Adrenal gland (tissue), 12 donors: Measurements from ENCODE around the gene NSD1. TPM values are rescaled to one million over a fixed set of nuclear protein-coding genes. Genes with fewer than 3 reads are reported as not detected.

ENCODE experiments used
- DNase-seq, 7 donors: peaks; one replicate each; pipeline ENCODE4 v3.0.0-alpha.2; 2019 to 2020
- H3K27ac ChIP-seq, 5 donors: fragments of 200-600 bp; sonication (generic) in 4 of 5; 1 replicate in 3 of 5; 2 replicates in 2 of 5; pipeline versions ENCODE4 v1.5.1 to v1.8.0; 2016 to 2020; ENCODE audit warnings: mild to moderate bottlenecking in 1 of 5
- H3K27me3 ChIP-seq: fragments of 200-600 bp; 2 replicates; pipeline ENCODE4 v1.8.0; 2021
- H3K36me3 ChIP-seq, 2 donors: fragments of 200-600 bp; replicated peaks in 1 of 2; 1 replicate in 1 of 2; 2 replicates in 1 of 2; pipeline versions ENCODE4 v1.5.1 to v1.8.0; 2018 to 2022
- H3K4me1 ChIP-seq, 2 donors: fragments of 200-600 bp; replicated peaks in 1 of 2; 1 replicate in 1 of 2; 2 replicates in 1 of 2; pipeline versions ENCODE4 v1.5.1 to v1.8.0; 2018 to 2021
- H3K4me3 ChIP-seq, 4 donors: fragments of 200-600 bp; sonication (generic) in 3 of 4; one replicate each; pipeline ENCODE4 v1.5.1; 2016 to 2018
- H3K9me3 ChIP-seq, 3 donors: fragments of 200-600 bp; sonication (generic) in 1 of 3; replicated peaks in 1 of 3; 1 replicate in 2 of 3; 2 replicates in 1 of 3; pipeline versions ENCODE4 v1.5.1 to v1.8.0; 2016 to 2021
- POLR2A ChIP-seq, 2 donors: fragments of 450-650 bp; IDR thresholded peaks; one replicate each; pipeline ENCODE4 v1.6.1; 2017; ENCODE audit warnings: antibody characterized with exemption in 2 of 2, mild to moderate bottlenecking in 2 of 2, moderate library complexity in 1 of 2
- WGBS, 4 donors: extraction: QIAGEN DNeasy Blood & Tissue Kit in 2 of 4; methylation state at CpG; one replicate each; pipeline versions ENCODE4 v1.1.5 to v1.1.7; 2013 to 2017; 5-methylcytosine and 5-hydroxymethylcytosine counted together
- intact Hi-C, 2 donors: fragments of 100-400 bp; cut with DNase I; formaldehyde crosslinking; loops; one replicate each; pipeline versions ENCODE4 v1.14.1 to v1.15.0; 2022 to 2023
- polyA plus RNA-seq, 3 donors: library from polyadenylated mRNA; stranded (reverse); fragments of 200-250 nt in 2 of 3; fragments of 350-450 nt in 1 of 3; fragmentation: Illumina TruSeq in 1 of 3; extraction: RNeasy Lipid Tissue Mini Kit (QIAGEN cat#74804) in 1 of 3; gene quantifications; one replicate each; pipeline ENCODE4 v1.2.3, GENCODE V29; 2013 to 2014
- total RNA-seq, 9 donors: library from RNA; depleted of rRNA in 4 of 9; stranded (reverse); fragments of >200 nt in 4 of 9; fragments of 120-200 nt in 1 of 9; fragmentation: NEBNext Ultra II Directional in 1 of 9; extraction: Animal tissue kit (Norgen Biotek cat#: 25700) in 1 of 9; gene quantifications; one replicate each; pipeline versions ENCODE4 v1.1.0 to v1.2.4, GENCODE V29; 2013 to 2023
- TF ChIP-seq, protein P1 (sequence below), 6 experiments: fragments of 450-650 bp in 4 of 6; fragments of 200-600 bp in 2 of 6; sonication (generic) in 1 of 6; IDR thresholded peaks; 1 replicate in 5 of 6; 2 replicates in 1 of 6; pipeline versions ENCODE4 v1.5.1 to v1.8.0; 2016 to 2021; ENCODE audit warnings: antibody characterized with exemption in 6 of 6, mild to moderate bottlenecking in 2 of 6, moderate library complexity in 1 of 6
- donor health status: healthy with polysubstance abuse.
- donor health status: Bipolar disorder and iron deficiency.
- donor health status: DM: yes; HTN: yes; CAD: no.
- donor health status: DM: no; HTN: no; CAD: no.
- donor health status: DM: no; HTN: no; CAD: no.
- donor health status: DM: yes; HTN: yes; CAD: no.

Gene NSD1
- total and polyA plus RNA-seq, 12 donors, result 6.4 to 73.9 (median 44.3) TPM

DNA sequence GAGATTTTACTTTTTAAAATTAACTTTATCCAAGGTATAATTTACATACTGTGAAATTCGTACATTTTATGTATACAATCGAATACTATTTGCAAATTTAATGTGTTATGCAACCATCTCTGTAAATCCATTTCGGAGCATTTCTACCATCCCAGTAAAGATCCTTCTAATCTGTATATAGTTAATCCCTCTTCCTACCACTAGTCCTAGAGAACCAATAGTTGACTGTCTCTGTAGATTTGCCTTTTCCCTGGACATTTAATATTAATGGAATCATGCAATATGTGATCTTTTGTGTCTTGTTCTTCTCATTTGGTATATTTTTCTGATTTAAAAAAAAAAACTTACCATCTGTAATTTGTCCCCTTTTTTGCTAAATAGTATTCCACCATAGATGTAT is 95.2 kb downstream of the NSD1 start:
- Histone ChIP-seq H3K27me3 (no peaks in the 10 kb centered on the region), H3K36me3 (no peaks in the 10 kb centered on the region), H3K9me3 (peaks cover 0 to 4% (median 0%) of the 10 kb centered on the region in 3 donors), H3K4me3 (no peak overlapping the region), H3K4me1 (peaks cover 0 to 37% of the 10 kb centered on the region in 2 donors), H3K27ac (no peak overlapping the region)
- 95 to 98% (median 97%) methylated on average over 3 of the region's 3 CpGs for WGBS, 4 donors
- DNase-seq, result no peak
- intact Hi-C loops, result no loop called here
- no peak for TF ChIP-seq POLR2A (IDR thresholded peaks at IDR 0.05)
- TF ChIP-seq, protein P1, sequence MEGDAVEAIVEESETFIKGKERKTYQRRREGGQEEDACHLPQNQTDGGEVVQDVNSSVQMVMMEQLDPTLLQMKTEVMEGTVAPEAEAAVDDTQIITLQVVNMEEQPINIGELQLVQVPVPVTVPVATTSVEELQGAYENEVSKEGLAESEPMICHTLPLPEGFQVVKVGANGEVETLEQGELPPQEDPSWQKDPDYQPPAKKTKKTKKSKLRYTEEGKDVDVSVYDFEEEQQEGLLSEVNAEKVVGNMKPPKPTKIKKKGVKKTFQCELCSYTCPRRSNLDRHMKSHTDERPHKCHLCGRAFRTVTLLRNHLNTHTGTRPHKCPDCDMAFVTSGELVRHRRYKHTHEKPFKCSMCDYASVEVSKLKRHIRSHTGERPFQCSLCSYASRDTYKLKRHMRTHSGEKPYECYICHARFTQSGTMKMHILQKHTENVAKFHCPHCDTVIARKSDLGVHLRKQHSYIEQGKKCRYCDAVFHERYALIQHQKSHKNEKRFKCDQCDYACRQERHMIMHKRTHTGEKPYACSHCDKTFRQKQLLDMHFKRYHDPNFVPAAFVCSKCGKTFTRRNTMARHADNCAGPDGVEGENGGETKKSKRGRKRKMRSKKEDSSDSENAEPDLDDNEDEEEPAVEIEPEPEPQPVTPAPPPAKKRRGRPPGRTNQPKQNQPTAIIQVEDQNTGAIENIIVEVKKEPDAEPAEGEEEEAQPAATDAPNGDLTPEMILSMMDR (IDR thresholded peaks at IDR 0.05), result no peak

DNA sequence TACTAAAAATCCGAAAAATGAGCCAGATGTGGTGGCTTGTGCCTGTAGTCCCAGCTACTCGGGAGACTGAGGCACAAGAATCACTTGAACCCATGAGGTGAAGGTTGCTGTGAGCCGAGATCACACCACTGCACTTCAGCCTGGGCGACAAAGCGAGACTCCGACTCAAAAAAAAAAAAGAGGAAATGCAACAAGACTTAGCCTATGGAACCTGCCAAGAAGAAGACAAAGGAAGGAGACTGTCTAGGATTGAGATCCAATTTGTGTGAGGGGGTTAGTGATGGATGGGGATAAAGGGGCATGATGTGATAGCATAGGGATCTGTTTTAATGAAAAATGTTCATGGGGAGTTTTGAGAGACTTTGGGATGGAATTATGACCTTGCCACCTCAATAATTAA is 97.1 kb downstream of the NSD1 start:
- 84 to 89% (median 88%) methylated on average over 6 of the region's 6 CpGs for WGBS, 4 donors
- TF ChIP-seq, protein P1 (IDR thresholded peaks at IDR 0.05), result no peak
- TF ChIP-seq POLR2A (IDR thresholded peaks at IDR 0.05), result no peak
- DNase-seq, result no peak
- Histone ChIP-seq H3K27ac (no peak overlapping the region), H3K4me1 (peaks cover 0 to 39% of the 10 kb centered on the region in 2 donors), H3K27me3 (no peaks in the 10 kb centered on the region), H3K36me3 (no peaks in the 10 kb centered on the region), H3K4me3 (no peak overlapping the region), H3K9me3 (peaks cover 0 to 4% (median 0%) of the 10 kb centered on the region in 3 donors)
- intact Hi-C loops, result no loop called here

DNA sequence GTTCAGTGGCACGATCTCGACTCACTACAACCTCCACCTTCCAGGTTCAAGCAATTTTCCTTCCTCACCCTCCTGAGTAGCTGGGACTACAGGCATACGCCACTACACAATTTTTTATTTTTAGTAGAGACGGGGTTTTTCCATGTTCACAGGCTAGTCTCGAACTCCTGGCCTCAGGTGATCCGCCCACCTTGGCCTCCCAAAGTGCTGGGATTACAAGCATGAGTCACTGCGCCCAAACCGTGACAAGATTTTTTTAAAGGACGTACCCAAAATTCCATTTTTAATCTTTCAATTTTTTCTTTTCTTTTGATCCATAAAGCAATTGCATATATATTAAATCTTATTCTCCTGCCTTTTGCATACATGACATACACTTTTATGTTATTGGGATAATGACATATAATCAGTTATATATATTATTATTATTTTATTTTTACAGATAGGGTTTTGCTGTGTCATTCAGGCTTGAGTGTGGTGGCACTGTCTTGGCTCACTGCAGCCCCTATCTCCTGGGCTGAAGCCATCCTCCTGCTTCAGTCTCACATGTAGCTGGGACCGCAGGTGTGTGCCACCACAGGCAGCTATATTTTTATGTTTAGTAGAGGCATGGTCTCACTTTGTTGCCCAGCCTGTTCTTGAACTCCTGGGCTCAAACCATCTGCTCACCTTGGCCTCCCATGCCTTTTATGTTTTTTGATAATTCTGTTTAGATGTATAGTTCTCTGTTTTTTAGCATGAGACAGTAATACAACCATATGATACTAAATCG is 98.1 kb downstream of the NSD1 start:
- no peaks in the 10 kb centered on the region for H3K27me3 ChIP-seq
- peaks cover 0 to 3% (median 0%) of the 10 kb centered on the region in 3 donors for H3K9me3 ChIP-seq
- 95 to 96% (median 96%) methylated on average over 11 of the region's 11 CpGs for WGBS, 4 donors
- H3K27ac ChIP-seq, result no peak overlapping the region
- TF ChIP-seq, protein P1 (IDR thresholded peaks at IDR 0.05), result no peak
- no peak for TF ChIP-seq POLR2A (IDR thresholded peaks at IDR 0.05)
- H3K36me3 ChIP-seq, result peaks cover 0 to under 1% of the 10 kb centered on the region in 2 donors
- DNase-seq, result no peak
- intact Hi-C loops, result no loop called here
- H3K4me1 ChIP-seq, result peaks cover 0 to 39% of the 10 kb centered on the region in 2 donors
- no peak overlapping the region for H3K4me3 ChIP-seq

DNA sequence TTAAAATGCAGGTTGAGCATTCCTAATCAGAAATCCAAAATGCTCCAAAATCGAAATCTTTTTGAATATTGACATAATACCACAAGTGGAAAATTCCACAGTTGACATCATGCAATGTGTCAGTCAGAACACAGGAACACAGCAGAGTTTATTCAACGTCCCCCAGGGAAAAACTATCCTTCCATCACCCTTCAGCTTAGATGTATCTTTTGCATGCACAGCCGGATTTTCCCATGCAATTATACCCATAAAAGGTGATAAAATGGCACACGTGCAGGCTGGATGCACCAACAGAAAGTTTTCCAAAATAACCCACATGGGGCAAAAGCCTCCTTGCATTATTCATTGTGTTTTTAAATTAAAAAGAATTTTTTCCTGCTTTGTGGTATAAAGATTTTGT is 98.8 kb downstream of the NSD1 start:
- Histone ChIP-seq H3K27me3 (no peaks in the 10 kb centered on the region), H3K9me3 (no peaks in the 10 kb centered on the region), H3K27ac (no peak overlapping the region), H3K36me3 (peaks cover 0 to 5% of the 10 kb centered on the region in 2 donors), H3K4me1 (peaks cover 0 to 35% of the 10 kb centered on the region in 2 donors), H3K4me3 (no peak overlapping the region)
- DNase-seq, result no peak
- WGBS, 4 donors, result 72 to 78% (median 77%) methylated on average over 4 of the region's 4 CpGs
- intact Hi-C loops, result no loop called here
- TF ChIP-seq POLR2A (IDR thresholded peaks at IDR 0.05), result no peak
- TF ChIP-seq, protein P1 (IDR thresholded peaks at IDR 0.05), result no peak
